MG63 (cell line): Measurements from ENCODE around the gene PSEN1. TPM values are rescaled to one million over a fixed set of nuclear protein-coding genes. Genes with fewer than 3 reads are reported as not detected.

Source experiments
- DNase-seq: peaks from one replicate; pipeline ENCODE4 v3.0.0-alpha.2; 2020
- H3K27me3 ChIP-seq: fragments of 250-450 bp; sonication (Bioruptor Pico); 2 replicates; pipeline ENCODE4 v1.5.1; 2020; ENCODE audit warnings: mild to moderate bottlenecking, moderate library complexity
- H3K36me3 ChIP-seq: fragments of 250-450 bp; sonication (Bioruptor Pico); 2 replicates; pipeline ENCODE4 v1.5.1; 2020; ENCODE audit warnings: mild to moderate bottlenecking, moderate library complexity
- H3K4me3 ChIP-seq: fragments of 250-450 bp; sonication (Bioruptor Pico); 2 replicates; pipeline ENCODE4 v1.5.1; 2020; ENCODE audit warnings: mild to moderate bottlenecking, moderate library complexity
- H3K9me3 ChIP-seq: fragments of 250-450 bp; sonication (Bioruptor Pico); 2 replicates; pipeline ENCODE4 v1.5.1; 2020; ENCODE audit warnings: mild to moderate bottlenecking, moderate library complexity
- total RNA-seq: library from RNA; depleted of rRNA; stranded (reverse); fragments of >200 nt; shearing (Covaris generic); gene quantifications from 2 replicates; pipeline ENCODE4 v1.2.3, GENCODE V29; 2014; ENCODE audit warnings: low replicate concordance

The PSEN1 gene
- total RNA-seq, 1 experiment from 2014 or later: 13.7 TPM

- H3K27me3 ChIP-seq: no peaks in the 10 kb centered on the region
- no peak overlapping the region for H3K4me3 ChIP-seq
- no peaks in the 10 kb centered on the region for H3K36me3 ChIP-seq
- no peaks in the 10 kb centered on the region for H3K9me3 ChIP-seq
- no peak for DNase-seq
Observed at GRCh38 chr14:73250781-73251500, 114.6 kb downstream of the PSEN1 start.

- Histone ChIP-seq H3K36me3 (no peaks in the 10 kb centered on the region), H3K4me3 (no peak overlapping the region), H3K9me3 (no peaks in the 10 kb centered on the region), H3K27me3 (no peaks in the 10 kb centered on the region)
- no peak for DNase-seq
Observed at GRCh38 chr14:73251516-73252215, 115.4 kb downstream of the PSEN1 start.

GRCh38 chr14:73252491-73253322 lies 116.4 kb downstream of the PSEN1 start:
- H3K4me3 ChIP-seq: no peak overlapping the region
- H3K27me3 ChIP-seq: no peaks in the 10 kb centered on the region
- no peak for DNase-seq

GRCh38 chr14:73253323-73253610 lies 117.0 kb downstream of the PSEN1 start:
- no peaks in the 10 kb centered on the region for H3K27me3 ChIP-seq
- no peak for DNase-seq
- no peak overlapping the region for H3K4me3 ChIP-seq
- H3K36me3 ChIP-seq: no peaks in the 10 kb centered on the region
- H3K9me3 ChIP-seq: no peaks in the 10 kb centered on the region

More at GRCh38 chr14:73252491-73253322, 116.4 kb downstream of the PSEN1 start:
- Histone ChIP-seq H3K9me3 (no peaks in the 10 kb centered on the region), H3K36me3 (no peaks in the 10 kb centered on the region)

GRCh38 chr14:73253721-73254120 lies 117.4 kb downstream of the PSEN1 start:
- Histone ChIP-seq H3K36me3 (no peaks in the 10 kb centered on the region), H3K4me3 (no peak overlapping the region)

GRCh38 chr14:73254247-73255004 lies 118.1 kb downstream of the PSEN1 start:
- no peaks in the 10 kb centered on the region for H3K36me3 ChIP-seq
- no peak for DNase-seq
- no peak overlapping the region for H3K4me3 ChIP-seq
- no peaks in the 10 kb centered on the region for H3K27me3 ChIP-seq
- no peaks in the 10 kb centered on the region for H3K9me3 ChIP-seq

More at GRCh38 chr14:73253721-73254120, 117.4 kb downstream of the PSEN1 start:
- H3K9me3 ChIP-seq: no peaks in the 10 kb centered on the region
- no peaks in the 10 kb centered on the region for H3K27me3 ChIP-seq
- DNase-seq: no peak

- DNase-seq: no peak
- no peak overlapping the region for H3K4me3 ChIP-seq
Observed at GRCh38 chr14:73255005-73255400, 118.7 kb downstream of the PSEN1 start.

GRCh38 chr14:73255693-73256225 lies 119.5 kb downstream of the PSEN1 start:
- H3K4me3 ChIP-seq: no peak overlapping the region
- DNase-seq: no peak
- no peaks in the 10 kb centered on the region for H3K27me3 ChIP-seq

More at GRCh38 chr14:73255005-73255400, 118.7 kb downstream of the PSEN1 start:
- Histone ChIP-seq H3K9me3 (no peaks in the 10 kb centered on the region), H3K27me3 (no peaks in the 10 kb centered on the region), H3K36me3 (no peaks in the 10 kb centered on the region)

GRCh38 chr14:73258076-73258475 lies 121.8 kb downstream of the PSEN1 start:
- H3K4me3 ChIP-seq: no peak overlapping the region
- H3K27me3 ChIP-seq: no peaks in the 10 kb centered on the region
- no peaks in the 10 kb centered on the region for H3K9me3 ChIP-seq
- DNase-seq: no peak
- no peaks in the 10 kb centered on the region for H3K36me3 ChIP-seq

More at GRCh38 chr14:73255693-73256225, 119.5 kb downstream of the PSEN1 start:
- no peaks in the 10 kb centered on the region for H3K36me3 ChIP-seq
- no peaks in the 10 kb centered on the region for H3K9me3 ChIP-seq

GRCh38 chr14:73258845-73259611 lies 122.7 kb downstream of the PSEN1 start:
- no peak for DNase-seq
- H3K27me3 ChIP-seq: no peaks in the 10 kb centered on the region
- H3K36me3 ChIP-seq: no peaks in the 10 kb centered on the region
- no peak overlapping the region for H3K4me3 ChIP-seq
- H3K9me3 ChIP-seq: no peaks in the 10 kb centered on the region

- no peak for DNase-seq
- Histone ChIP-seq H3K36me3 (no peaks in the 10 kb centered on the region), H3K27me3 (no peaks in the 10 kb centered on the region), H3K9me3 (no peaks in the 10 kb centered on the region), H3K4me3 (no peak overlapping the region)
Observed at GRCh38 chr14:73259837-73260236, 123.5 kb downstream of the PSEN1 start.

GRCh38 chr14:73260574-73260973 lies 124.3 kb downstream of the PSEN1 start:
- Histone ChIP-seq H3K27me3 (no peaks in the 10 kb centered on the region), H3K36me3 (no peaks in the 10 kb centered on the region), H3K4me3 (no peak overlapping the region), H3K9me3 (no peaks in the 10 kb centered on the region)
- DNase-seq: no peak

- no peaks in the 10 kb centered on the region for H3K27me3 ChIP-seq
- H3K4me3 ChIP-seq: no peak overlapping the region
- no peaks in the 10 kb centered on the region for H3K36me3 ChIP-seq
- H3K9me3 ChIP-seq: no peaks in the 10 kb centered on the region
- DNase-seq: no peak
Observed at GRCh38 chr14:73261075-73261474, 124.8 kb downstream of the PSEN1 start.

- H3K27me3 ChIP-seq: no peaks in the 10 kb centered on the region
- no peaks in the 10 kb centered on the region for H3K9me3 ChIP-seq
- DNase-seq: no peak
- H3K4me3 ChIP-seq: no peak overlapping the region
- no peaks in the 10 kb centered on the region for H3K36me3 ChIP-seq
Observed at GRCh38 chr14:73261520-73262426, 125.5 kb downstream of the PSEN1 start.
